MG63 (cell line): Measurements from ENCODE around the gene PCMT1. TPM values are rescaled to one million over a fixed set of nuclear protein-coding genes. Genes with fewer than 3 reads are reported as not detected.
A peak's percentile ranks its signal among the peaks of the same experiment; 100 is the strongest.
"Not testable (repeated sequence)": the region's sequence is repeated elsewhere in the genome, so short reads cannot be mapped to it uniquely, and the experiment has no call there.

Experiments
- DNase-seq: peaks from one replicate; pipeline ENCODE4 v3.0.0-alpha.2; 2020
- H3K27me3 ChIP-seq: fragments of 250-450 bp; sonication (Bioruptor Pico); 2 replicates; pipeline ENCODE4 v1.5.1; 2020; ENCODE audit warnings: mild to moderate bottlenecking, moderate library complexity
- H3K36me3 ChIP-seq: fragments of 250-450 bp; sonication (Bioruptor Pico); 2 replicates; pipeline ENCODE4 v1.5.1; 2020; ENCODE audit warnings: mild to moderate bottlenecking, moderate library complexity
- H3K4me3 ChIP-seq: fragments of 250-450 bp; sonication (Bioruptor Pico); 2 replicates; pipeline ENCODE4 v1.5.1; 2020; ENCODE audit warnings: mild to moderate bottlenecking, moderate library complexity
- H3K9me3 ChIP-seq: fragments of 250-450 bp; sonication (Bioruptor Pico); 2 replicates; pipeline ENCODE4 v1.5.1; 2020; ENCODE audit warnings: mild to moderate bottlenecking, moderate library complexity
- total RNA-seq: library from RNA; depleted of rRNA; stranded (reverse); fragments of >200 nt; shearing (Covaris generic); gene quantifications from 2 replicates; pipeline ENCODE4 v1.2.3, GENCODE V29; 2014; ENCODE audit warnings: low replicate concordance

The PCMT1 gene
- total RNA-seq, 1 experiment from 2014 or later: 229 TPM

- Histone ChIP-seq H3K27me3 (no peaks in the 10 kb centered on the region), H3K4me3 (no peak overlapping the region), H3K36me3 (peaks cover 57% of the 10 kb centered on the region), H3K9me3 (no peaks in the 10 kb centered on the region)
- no peak for DNase-seq
These were observed 14.6 kb upstream of the PCMT1 start for GRCh38 chr6:149734915-149735314.

- peaks cover 41% of the 10 kb centered on the region for H3K36me3 ChIP-seq
- peak overlapping the region; percentile 83 for H3K4me3 ChIP-seq
- H3K9me3 ChIP-seq, H3K27me3 ChIP-seq, DNase-seq: not testable (repeated sequence)
These were observed 4.3 kb upstream of the PCMT1 start for GRCh38 chr6:149745252-149745651.

- no peaks in the 10 kb centered on the region for H3K27me3 ChIP-seq
- H3K4me3 ChIP-seq: peak within 1 kb of the TSS; percentile 83
- peaks cover 30% of the 10 kb centered on the region for H3K36me3 ChIP-seq
- peak; percentile 96 for DNase-seq
- H3K9me3 ChIP-seq: no peaks in the 10 kb centered on the region
These were observed 3.2 kb upstream of the PCMT1 start, which contains the start of gene NUP43 for GRCh38 chr6:149746147-149746946. NUP43 (minus strand) TSS chr6:149746529; CDS start chr6:149746495, 34 bp downstream.

- Histone ChIP-seq H3K4me3 (peak overlapping the region; percentile 92), H3K36me3 (peaks cover 12% of the 10 kb centered on the region)
- not testable (repeated sequence) for H3K27me3 ChIP-seq, H3K9me3 ChIP-seq, DNase-seq
These were observed 403 bp upstream of the PCMT1 start for GRCh38 chr6:149749082-149749593.

- H3K27me3 ChIP-seq: no peaks in the 10 kb centered on the region
- H3K36me3 ChIP-seq: peaks cover 18% of the 10 kb centered on the region
- H3K9me3 ChIP-seq: no peaks in the 10 kb centered on the region
- H3K4me3 ChIP-seq: peak overlapping the region; percentile 92
- DNase-seq: peak; percentile 64
These were observed 632 bp downstream of the PCMT1 start for GRCh38 chr6:149750136-149750609.

GRCh38 chr6:149751239-149751638 is 1.7 kb downstream of the PCMT1 start:
- H3K4me3 ChIP-seq: peak overlapping the region; percentile 92
- peak; percentile 13 for DNase-seq

GRCh38 chr6:149751920-149752319 is 2.4 kb downstream of the PCMT1 start:
- not testable (repeated sequence) for H3K9me3 ChIP-seq, H3K4me3 ChIP-seq, DNase-seq, H3K27me3 ChIP-seq
- H3K36me3 ChIP-seq: peaks cover 18% of the 10 kb centered on the region

More at GRCh38 chr6:149751239-149751638, 1.7 kb downstream of the PCMT1 start:
- peaks cover 18% of the 10 kb centered on the region for H3K36me3 ChIP-seq
- no peaks in the 10 kb centered on the region for H3K27me3 ChIP-seq
- no peaks in the 10 kb centered on the region for H3K9me3 ChIP-seq

- no peaks in the 10 kb centered on the region for H3K27me3 ChIP-seq
- no peaks in the 10 kb centered on the region for H3K9me3 ChIP-seq
- H3K4me3 ChIP-seq: no peak overlapping the region
- no peak for DNase-seq
- H3K36me3 ChIP-seq: peaks cover 22% of the 10 kb centered on the region
These were observed 3.2 kb downstream of the PCMT1 start for GRCh38 chr6:149752600-149753373.

- peaks cover 22% of the 10 kb centered on the region for H3K36me3 ChIP-seq
- H3K27me3 ChIP-seq, H3K4me3 ChIP-seq, H3K9me3 ChIP-seq, DNase-seq: not testable (repeated sequence)
These were observed 3.8 kb downstream of the PCMT1 start for GRCh38 chr6:149753374-149753637.

- no peak overlapping the region for H3K4me3 ChIP-seq
- H3K9me3 ChIP-seq: no peaks in the 10 kb centered on the region
- DNase-seq: no peak
- peaks cover 30% of the 10 kb centered on the region for H3K36me3 ChIP-seq
- H3K27me3 ChIP-seq: no peaks in the 10 kb centered on the region
These were observed 5.0 kb downstream of the PCMT1 start for GRCh38 chr6:149754548-149754947.

- Histone ChIP-seq H3K36me3 (peaks cover 34% of the 10 kb centered on the region), H3K27me3 (no peaks in the 10 kb centered on the region), H3K4me3 (no peak overlapping the region), H3K9me3 (no peaks in the 10 kb centered on the region)
- no peak for DNase-seq
These were observed 6.0 kb downstream of the PCMT1 start for GRCh38 chr6:149755300-149756260.

GRCh38 chr6:149756261-149756636 is 6.7 kb downstream of the PCMT1 start:
- Histone ChIP-seq H3K9me3 (no peaks in the 10 kb centered on the region), H3K27me3 (no peaks in the 10 kb centered on the region), H3K4me3 (no peak overlapping the region), H3K36me3 (peaks cover 34% of the 10 kb centered on the region)
- DNase-seq: no peak

GRCh38 chr6:149761438-149761837 is 11.9 kb downstream of the PCMT1 start:
- H3K27me3 ChIP-seq: no peaks in the 10 kb centered on the region
- H3K9me3 ChIP-seq: peaks cover 19% of the 10 kb centered on the region
- no peak for DNase-seq
- H3K4me3 ChIP-seq: no peak overlapping the region
- peaks cover 47% of the 10 kb centered on the region for H3K36me3 ChIP-seq

GRCh38 chr6:149763866-149764265 is 14.3 kb downstream of the PCMT1 start:
- Histone ChIP-seq H3K36me3 (peaks cover 63% of the 10 kb centered on the region), H3K27me3 (no peaks in the 10 kb centered on the region), H3K4me3 (no peak overlapping the region), H3K9me3 (peaks cover 19% of the 10 kb centered on the region)
- no peak for DNase-seq

GRCh38 chr6:149766156-149766769 is 16.7 kb downstream of the PCMT1 start:
- Histone ChIP-seq H3K4me3 (no peak overlapping the region), H3K27me3 (no peaks in the 10 kb centered on the region), H3K9me3 (peaks cover 19% of the 10 kb centered on the region), H3K36me3 (peaks cover 60% of the 10 kb centered on the region)
- DNase-seq: no peak

GRCh38 chr6:149769676-149770075 is 20.1 kb downstream of the PCMT1 start:
- peaks cover 72% of the 10 kb centered on the region for H3K36me3 ChIP-seq
- no peak overlapping the region for H3K4me3 ChIP-seq
- H3K27me3 ChIP-seq: no peaks in the 10 kb centered on the region

More at GRCh38 chr6:149769676-149770075, 20.1 kb downstream of the PCMT1 start:
- peaks cover 14% of the 10 kb centered on the region for H3K9me3 ChIP-seq
- no peak for DNase-seq
